LNCaP clone FGC (cell line): ENCODE measurements around the gene CLEC16A.
A peak's percentile ranks its signal among the peaks of the same experiment; 100 is the strongest.

Source experiments
- DNase-seq: peaks from one replicate; pipeline ENCODE4 v3.0.0-alpha.2; 2011; ENCODE audit warnings: low read depth
- H3K4me3 ChIP-seq: 2 replicates; pipeline ENCODE4 v1.5.1; 2011; ENCODE audit warnings: mild to moderate bottlenecking, low read depth, low read length, control low read depth
- CTCF ChIP-seq: IDR thresholded peaks from 2 replicates; pipeline ENCODE4 v1.5.1; 2012; ENCODE audit warnings: mild to moderate bottlenecking; ENCODE audit not compliant: control insufficient read depth, insufficient read depth; ENCODE audit errors: extremely low read depth

The CLEC16A gene

GRCh38 chr16:11205065-11205699 is 260.8 kb downstream of the CLEC16A start:
- TF ChIP-seq CTCF: no peak
- H3K4me3 ChIP-seq: no peak overlapping the region
- DNase-seq: no peak

DNA sequence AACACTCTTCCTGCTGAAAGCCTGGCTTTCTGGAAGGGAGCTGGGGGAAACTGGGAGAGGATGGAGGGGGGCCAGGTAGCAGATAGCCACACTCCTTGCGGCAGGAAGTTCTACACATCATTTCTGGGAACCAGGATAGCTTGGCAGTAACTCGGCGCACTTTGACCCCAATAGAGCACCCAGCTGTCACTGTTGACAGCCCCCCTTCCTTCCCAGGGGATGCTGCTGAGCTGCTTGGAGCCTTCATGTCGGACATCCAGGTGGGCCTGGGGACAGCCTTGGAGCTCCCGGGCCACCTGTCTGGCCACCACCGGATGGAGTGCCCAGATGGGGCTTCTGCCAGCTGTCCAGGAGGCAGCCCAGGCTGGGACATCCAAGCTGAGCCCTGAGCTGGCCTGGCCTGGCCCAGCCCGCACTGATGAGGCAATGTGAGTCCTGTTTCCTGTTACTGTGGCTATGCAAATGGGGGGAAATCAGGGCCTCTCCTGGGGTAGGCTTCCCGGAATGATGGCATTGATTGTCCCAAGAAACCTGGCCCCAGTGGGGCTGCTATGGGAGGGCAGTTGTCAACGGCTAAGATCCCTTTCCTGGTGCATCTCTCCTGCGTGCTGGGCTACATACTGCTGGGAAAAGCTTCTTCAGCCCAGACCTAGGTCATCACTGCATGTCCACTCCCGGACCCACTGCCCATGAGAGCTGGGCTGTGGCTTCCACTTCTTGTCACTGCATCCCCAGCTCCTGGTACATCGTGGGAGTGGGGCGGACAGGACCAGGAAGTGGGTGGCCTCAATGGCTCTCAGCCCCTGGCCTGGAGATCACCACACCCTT is 261.6 kb downstream of the CLEC16A start:
- TF ChIP-seq CTCF: no peak
- no peak overlapping the region for H3K4me3 ChIP-seq
- DNase-seq: no peak

DNA sequence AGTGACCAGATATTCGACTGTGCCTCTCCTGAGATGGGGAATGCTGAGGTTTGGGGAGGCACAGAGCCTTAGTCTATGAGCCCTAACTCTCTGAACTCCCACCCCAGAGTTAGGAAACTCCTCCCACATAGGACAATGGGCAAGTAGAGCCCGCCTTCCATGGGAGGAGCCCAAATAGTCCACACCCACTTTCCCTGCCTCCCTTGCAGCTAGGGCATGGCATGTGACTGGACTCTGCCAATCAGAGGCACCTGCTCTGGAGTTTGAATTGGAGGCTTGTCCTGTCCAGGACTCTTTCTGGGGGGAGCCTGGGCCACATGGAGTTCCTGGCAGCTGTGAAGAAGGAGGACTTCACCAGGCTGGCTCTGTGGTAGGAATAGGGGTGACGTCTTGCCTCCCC is 263.3 kb downstream of the CLEC16A start:
- H3K4me3 ChIP-seq: no peak overlapping the region
- no peak for TF ChIP-seq CTCF
- DNase-seq: no peak

- no peak overlapping the region for H3K4me3 ChIP-seq
- DNase-seq: no peak
- TF ChIP-seq CTCF: no peak
These were observed 264.7 kb downstream of the CLEC16A start for GRCh38 chr16:11208916-11209665.

GRCh38 chr16:11210260-11210659 is 265.9 kb downstream of the CLEC16A start:
- DNase-seq: no peak
- no peak for TF ChIP-seq CTCF
- no peak overlapping the region for H3K4me3 ChIP-seq

GRCh38 chr16:11211061-11211976 is 267.0 kb downstream of the CLEC16A start:
- no peak for DNase-seq
- H3K4me3 ChIP-seq: no peak overlapping the region
- TF ChIP-seq CTCF: 0 out of 2 replicates have a peak, but pooled peaks have one; percentile 27
